Measurements from ENCODE around the gene IL12RB1. TPM values are rescaled to one million over a fixed set of nuclear protein-coding genes. Genes with fewer than 3 reads are reported as not detected.

IL12RB1 gene
- total and polyA plus RNA-seq, 2 of the 13 experiments (the other 11 are each of a cell fraction or from before 2014, with no cell fraction given) = 0.03 to 0.04 TPM

DNA sequence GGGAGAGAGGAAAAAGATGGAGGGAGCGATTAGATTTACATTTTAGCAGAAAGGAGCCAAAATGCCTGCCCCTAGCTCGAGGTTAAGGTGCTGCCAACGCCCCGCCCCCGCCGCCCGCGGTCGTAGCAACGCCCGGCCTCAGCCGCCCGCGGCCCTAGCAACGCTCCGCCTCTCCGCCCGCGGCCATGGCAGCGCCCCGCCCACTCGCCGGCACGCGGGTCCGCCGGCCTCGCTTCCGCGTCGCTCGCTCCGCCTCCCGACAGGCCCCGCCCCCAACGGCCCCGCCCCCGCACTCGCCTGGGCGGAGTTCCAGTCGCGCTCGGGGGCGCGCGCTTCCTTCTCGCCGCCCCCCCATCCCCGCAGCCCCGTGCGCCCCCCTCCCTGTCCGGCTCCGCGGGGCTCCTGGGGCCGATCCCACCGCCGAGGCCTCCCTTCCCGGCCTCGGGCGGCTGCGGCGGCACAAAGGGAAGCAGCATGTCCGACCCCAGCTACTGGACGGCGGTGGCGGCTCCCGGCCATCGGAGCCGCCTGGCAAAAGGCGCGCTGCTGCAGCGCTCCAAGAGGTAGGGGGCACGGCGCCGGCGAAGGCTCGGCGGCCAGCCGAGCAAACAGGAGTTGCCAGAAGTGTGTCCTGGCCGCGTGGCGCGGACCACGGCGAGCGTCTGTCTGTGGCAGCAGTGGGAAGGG is 31.1 kb upstream of the IL12RB1 start (continued):
- TF ChIP-seq, protein P1, sequence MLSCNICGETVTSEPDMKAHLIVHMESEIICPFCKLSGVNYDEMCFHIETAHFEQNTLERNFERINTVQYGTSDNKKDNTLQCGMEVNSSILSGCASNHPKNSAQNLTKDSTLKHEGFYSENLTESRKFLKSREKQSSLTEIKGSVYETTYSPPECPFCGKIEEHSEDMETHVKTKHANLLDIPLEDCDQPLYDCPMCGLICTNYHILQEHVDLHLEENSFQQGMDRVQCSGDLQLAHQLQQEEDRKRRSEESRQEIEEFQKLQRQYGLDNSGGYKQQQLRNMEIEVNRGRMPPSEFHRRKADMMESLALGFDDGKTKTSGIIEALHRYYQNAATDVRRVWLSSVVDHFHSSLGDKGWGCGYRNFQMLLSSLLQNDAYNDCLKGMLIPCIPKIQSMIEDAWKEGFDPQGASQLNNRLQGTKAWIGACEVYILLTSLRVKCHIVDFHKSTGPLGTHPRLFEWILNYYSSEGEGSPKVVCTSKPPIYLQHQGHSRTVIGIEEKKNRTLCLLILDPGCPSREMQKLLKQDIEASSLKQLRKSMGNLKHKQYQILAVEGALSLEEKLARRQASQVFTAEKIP (CRISPR knock-in tag; IDR thresholded peaks at IDR 0.05; ENCODE audit: borderline replicate concordance) = no peak
- TF ChIP-seq, protein P2, sequence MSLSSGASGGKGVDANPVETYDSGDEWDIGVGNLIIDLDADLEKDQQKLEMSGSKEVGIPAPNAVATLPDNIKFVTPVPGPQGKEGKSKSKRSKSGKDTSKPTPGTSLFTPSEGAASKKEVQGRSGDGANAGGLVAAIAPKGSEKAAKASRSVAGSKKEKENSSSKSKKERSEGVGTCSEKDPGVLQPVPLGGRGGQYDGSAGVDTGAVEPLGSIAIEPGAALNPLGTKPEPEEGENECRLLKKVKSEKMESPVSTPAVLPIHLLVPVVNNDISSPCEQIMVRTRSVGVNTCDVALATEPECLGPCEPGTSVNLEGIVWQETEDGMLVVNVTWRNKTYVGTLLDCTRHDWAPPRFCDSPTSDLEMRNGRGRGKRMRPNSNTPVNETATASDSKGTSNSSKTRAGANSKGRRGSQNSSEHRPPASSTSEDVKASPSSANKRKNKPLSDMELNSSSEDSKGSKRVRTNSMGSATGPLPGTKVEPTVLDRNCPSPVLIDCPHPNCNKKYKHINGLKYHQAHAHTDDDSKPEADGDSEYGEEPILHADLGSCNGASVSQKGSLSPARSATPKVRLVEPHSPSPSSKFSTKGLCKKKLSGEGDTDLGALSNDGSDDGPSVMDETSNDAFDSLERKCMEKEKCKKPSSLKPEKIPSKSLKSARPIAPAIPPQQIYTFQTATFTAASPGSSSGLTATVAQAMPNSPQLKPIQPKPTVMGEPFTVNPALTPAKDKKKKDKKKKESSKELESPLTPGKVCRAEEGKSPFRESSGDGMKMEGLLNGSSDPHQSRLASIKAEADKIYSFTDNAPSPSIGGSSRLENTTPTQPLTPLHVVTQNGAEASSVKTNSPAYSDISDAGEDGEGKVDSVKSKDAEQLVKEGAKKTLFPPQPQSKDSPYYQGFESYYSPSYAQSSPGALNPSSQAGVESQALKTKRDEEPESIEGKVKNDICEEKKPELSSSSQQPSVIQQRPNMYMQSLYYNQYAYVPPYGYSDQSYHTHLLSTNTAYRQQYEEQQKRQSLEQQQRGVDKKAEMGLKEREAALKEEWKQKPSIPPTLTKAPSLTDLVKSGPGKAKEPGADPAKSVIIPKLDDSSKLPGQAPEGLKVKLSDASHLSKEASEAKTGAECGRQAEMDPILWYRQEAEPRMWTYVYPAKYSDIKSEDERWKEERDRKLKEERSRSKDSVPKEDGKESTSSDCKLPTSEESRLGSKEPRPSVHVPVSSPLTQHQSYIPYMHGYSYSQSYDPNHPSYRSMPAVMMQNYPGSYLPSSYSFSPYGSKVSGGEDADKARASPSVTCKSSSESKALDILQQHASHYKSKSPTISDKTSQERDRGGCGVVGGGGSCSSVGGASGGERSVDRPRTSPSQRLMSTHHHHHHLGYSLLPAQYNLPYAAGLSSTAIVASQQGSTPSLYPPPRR (CRISPR knock-in tag; IDR thresholded peaks at IDR 0.05; ENCODE audit: borderline replicate concordance) = no peak
- TF ChIP-seq, protein P3, sequence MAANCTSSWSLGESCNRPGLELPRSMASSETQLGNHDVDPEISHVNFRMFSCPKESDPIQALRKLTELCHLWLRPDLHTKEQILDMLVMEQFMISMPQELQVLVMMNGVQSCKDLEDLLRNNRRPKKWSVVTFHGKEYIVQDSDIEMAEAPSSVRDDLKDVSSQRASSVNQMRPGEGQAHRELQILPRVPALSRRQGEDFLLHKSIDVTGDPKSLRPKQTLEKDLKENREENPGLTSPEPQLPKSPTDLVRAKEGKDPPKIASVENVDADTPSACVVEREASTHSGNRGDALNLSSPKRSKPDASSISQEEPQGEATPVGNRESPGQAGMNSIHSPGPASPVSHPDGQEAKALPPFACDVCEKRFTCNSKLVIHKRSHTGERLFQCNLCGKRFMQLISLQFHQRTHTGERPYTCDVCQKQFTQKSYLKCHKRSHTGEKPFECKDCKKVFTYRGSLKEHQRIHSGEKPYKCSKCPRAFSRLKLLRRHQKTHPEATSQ (CRISPR knock-in tag; IDR thresholded peaks at IDR 0.05; ENCODE audit: borderline replicate concordance) = no peak
- TF ChIP-seq CBX5 (CRISPR knock-in tag; IDR thresholded peaks at IDR 0.05; ENCODE audit: borderline replicate concordance) = no peak
- no peak for TF ChIP-seq DPF2 (CRISPR knock-in tag; IDR thresholded peaks at IDR 0.05; ENCODE audit: borderline replicate concordance, low read depth)
- TF ChIP-seq U2AF2 (IDR thresholded peaks at IDR 0.05; ENCODE audit: low read depth, low read length) = 0 out of 2 replicates have a peak, but pooled peaks have one; percentile 43
- TF ChIP-seq SP5 (CRISPR knock-in tag; IDR thresholded peaks at IDR 0.05; ENCODE audit: borderline replicate concordance, low read depth) = peak; percentile 75
- TF ChIP-seq REL (CRISPR knock-in tag; conservative IDR thresholded peaks at IDR 0.05) = no peak
- TF ChIP-seq, protein P4, sequence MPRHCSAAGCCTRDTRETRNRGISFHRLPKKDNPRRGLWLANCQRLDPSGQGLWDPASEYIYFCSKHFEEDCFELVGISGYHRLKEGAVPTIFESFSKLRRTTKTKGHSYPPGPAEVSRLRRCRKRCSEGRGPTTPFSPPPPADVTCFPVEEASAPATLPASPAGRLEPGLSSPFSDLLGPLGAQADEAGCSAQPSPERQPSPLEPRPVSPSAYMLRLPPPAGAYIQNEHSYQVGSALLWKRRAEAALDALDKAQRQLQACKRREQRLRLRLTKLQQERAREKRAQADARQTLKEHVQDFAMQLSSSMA (CRISPR knock-in tag; IDR thresholded peaks at IDR 0.05) = no peak
- no peak for TF ChIP-seq ZNF124 (CRISPR knock-in tag; IDR thresholded peaks at IDR 0.05)
- no peak for TF ChIP-seq ZNF747 (CRISPR knock-in tag; IDR thresholded peaks at IDR 0.05; ENCODE audit: borderline replicate concordance)
- TF ChIP-seq SP140L (CRISPR knock-in tag; IDR thresholded peaks at IDR 0.05; ENCODE audit: borderline replicate concordance) = no peak
- TF ChIP-seq PHF21A (CRISPR knock-in tag; IDR thresholded peaks at IDR 0.05) = no peak
- no peak for TF ChIP-seq ATAD3A (CRISPR knock-in tag; IDR thresholded peaks at IDR 0.05)
- TF ChIP-seq NR1H2 (CRISPR knock-in tag; IDR thresholded peaks at IDR 0.05; ENCODE audit: borderline replicate concordance, low read depth) = no peak
- TF ChIP-seq SCMH1 (CRISPR knock-in tag; IDR thresholded peaks at IDR 0.05; ENCODE audit: borderline replicate concordance) = no peak
- no peak for TF ChIP-seq RBAK (CRISPR knock-in tag; IDR thresholded peaks at IDR 0.05)
- no peak for TF ChIP-seq ZNF672 (CRISPR knock-in tag; IDR thresholded peaks at IDR 0.05)
- peak; percentile 94; the same call in 2 of the 3 replicates for TF ChIP-seq MXI1 (IDR thresholded peaks at IDR 0.05; ENCODE audit: borderline replicate concordance, low read depth, low read length)
- TF ChIP-seq ZNF333 (CRISPR knock-in tag; IDR thresholded peaks at IDR 0.05; ENCODE audit: borderline replicate concordance) = no peak
- TF ChIP-seq ZNF30 (CRISPR knock-in tag; IDR thresholded peaks at IDR 0.05) = no peak
- no peak for TF ChIP-seq MAFG (CRISPR knock-in tag; IDR thresholded peaks at IDR 0.05)
